IMR-90 (cell line): ENCODE data around the gene HK3.

ENCODE experiments used
- ELK1 ChIP-seq: fragments of 150-350 bp; IDR thresholded peaks from 2 replicates; pipeline ENCODE4 v1.6.1; 2016; ENCODE audit warnings: low read depth, mild to moderate bottlenecking, low read length, moderate library complexity, borderline replicate concordance
- FOS ChIP-seq: fragments of 150-350 bp; IDR thresholded peaks from 2 replicates; pipeline ENCODE4 v1.6.1; 2016; ENCODE audit warnings: low read depth, low read length
- POLR2A ChIP-seq: IDR thresholded peaks from 2 replicates; pipeline ENCODE4 v1.6.1; 2012; ENCODE audit warnings: mild to moderate bottlenecking, low read depth, low read length
- RAD21 ChIP-seq: IDR thresholded peaks from 2 replicates; pipeline ENCODE4 v1.6.1; 2012; ENCODE audit warnings: low read length, improper control_type of control experiment
- TF ChIP-seq, protein P1 (sequence below): conservative IDR thresholded peaks from 2 replicates; pipeline ENCODE4 v1.5.1; 2012; ENCODE audit warnings: mild to moderate bottlenecking, low read depth, low read length, improper control_type of control experiment

DNA sequence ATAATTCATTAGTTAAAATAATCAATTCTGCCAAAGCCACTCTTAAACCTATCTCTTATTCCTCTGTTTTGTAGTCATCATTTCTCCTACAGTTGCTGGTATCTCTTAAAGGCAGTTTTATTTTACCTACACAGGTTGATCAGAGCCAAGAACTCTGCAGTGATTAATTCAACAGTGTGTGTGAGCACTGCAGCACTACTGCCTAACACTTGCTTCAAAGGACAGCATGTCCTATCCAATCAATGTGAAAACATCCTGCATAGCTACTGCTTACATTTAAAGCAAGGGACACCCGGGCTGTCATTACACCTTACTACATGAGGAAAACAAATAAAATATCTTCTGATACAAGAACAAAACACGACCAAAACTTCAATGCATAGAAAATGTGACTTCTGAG lies 45.1 kb upstream of the HK3 start:
- TF ChIP-seq FOS (no peak), POLR2A (no peak), ELK1 (no peak), RAD21 (no peak)
- TF ChIP-seq, protein P1, sequence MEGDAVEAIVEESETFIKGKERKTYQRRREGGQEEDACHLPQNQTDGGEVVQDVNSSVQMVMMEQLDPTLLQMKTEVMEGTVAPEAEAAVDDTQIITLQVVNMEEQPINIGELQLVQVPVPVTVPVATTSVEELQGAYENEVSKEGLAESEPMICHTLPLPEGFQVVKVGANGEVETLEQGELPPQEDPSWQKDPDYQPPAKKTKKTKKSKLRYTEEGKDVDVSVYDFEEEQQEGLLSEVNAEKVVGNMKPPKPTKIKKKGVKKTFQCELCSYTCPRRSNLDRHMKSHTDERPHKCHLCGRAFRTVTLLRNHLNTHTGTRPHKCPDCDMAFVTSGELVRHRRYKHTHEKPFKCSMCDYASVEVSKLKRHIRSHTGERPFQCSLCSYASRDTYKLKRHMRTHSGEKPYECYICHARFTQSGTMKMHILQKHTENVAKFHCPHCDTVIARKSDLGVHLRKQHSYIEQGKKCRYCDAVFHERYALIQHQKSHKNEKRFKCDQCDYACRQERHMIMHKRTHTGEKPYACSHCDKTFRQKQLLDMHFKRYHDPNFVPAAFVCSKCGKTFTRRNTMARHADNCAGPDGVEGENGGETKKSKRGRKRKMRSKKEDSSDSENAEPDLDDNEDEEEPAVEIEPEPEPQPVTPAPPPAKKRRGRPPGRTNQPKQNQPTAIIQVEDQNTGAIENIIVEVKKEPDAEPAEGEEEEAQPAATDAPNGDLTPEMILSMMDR, result no peak
